ENCODE data around the gene ZNF385C.

DNA sequence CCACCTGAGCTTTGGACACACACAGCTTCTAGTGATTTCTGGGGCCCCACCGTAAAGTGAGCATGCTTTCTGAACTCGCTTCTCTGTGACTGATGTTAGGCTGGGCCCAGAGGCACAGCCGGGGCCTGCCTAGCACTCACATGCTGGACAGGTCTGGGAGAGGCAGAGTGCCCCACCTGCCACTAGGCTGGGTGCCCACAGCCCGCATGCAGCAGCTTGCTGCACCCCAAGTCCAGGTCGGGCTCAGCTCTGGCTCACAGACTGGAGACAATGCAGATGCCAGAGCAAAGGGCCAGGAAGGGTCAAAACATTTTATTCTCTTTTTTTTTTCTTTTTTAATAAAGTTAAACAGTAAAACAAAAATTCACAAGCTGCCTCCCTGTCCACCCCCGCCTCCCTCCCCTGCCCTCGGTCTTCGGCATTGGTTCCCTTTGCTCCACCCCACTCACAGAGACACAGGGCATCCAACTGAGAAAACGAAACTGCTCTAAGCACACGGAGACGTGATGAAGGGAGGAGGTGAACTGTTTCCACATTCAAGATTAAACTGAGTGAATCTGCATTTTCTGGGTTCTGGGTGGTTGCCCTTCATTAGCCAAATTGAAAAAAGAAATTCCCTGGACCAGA is 122.0 kb downstream of the ZNF385C start:
- TF ChIP-seq, protein P1, sequence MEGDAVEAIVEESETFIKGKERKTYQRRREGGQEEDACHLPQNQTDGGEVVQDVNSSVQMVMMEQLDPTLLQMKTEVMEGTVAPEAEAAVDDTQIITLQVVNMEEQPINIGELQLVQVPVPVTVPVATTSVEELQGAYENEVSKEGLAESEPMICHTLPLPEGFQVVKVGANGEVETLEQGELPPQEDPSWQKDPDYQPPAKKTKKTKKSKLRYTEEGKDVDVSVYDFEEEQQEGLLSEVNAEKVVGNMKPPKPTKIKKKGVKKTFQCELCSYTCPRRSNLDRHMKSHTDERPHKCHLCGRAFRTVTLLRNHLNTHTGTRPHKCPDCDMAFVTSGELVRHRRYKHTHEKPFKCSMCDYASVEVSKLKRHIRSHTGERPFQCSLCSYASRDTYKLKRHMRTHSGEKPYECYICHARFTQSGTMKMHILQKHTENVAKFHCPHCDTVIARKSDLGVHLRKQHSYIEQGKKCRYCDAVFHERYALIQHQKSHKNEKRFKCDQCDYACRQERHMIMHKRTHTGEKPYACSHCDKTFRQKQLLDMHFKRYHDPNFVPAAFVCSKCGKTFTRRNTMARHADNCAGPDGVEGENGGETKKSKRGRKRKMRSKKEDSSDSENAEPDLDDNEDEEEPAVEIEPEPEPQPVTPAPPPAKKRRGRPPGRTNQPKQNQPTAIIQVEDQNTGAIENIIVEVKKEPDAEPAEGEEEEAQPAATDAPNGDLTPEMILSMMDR (IDR thresholded peaks at IDR 0.05) = no peak
- TF ChIP-seq POLR2AphosphoS5 (IDR thresholded peaks at IDR 0.05) (no peak), POLR2A (IDR thresholded peaks at IDR 0.05) (no peak)

All from breast epithelium (tissue), 3 donors.